ENCODE data around the gene LHX5. TPM values are rescaled to one million over a fixed set of nuclear protein-coding genes. Genes with fewer than 3 reads are reported as not detected.

Gene LHX5
- total RNA-seq, 4 donors from 2014 or later: not detected

GRCh38 chr12:113506867-113507266 is 35.2 kb upstream of the LHX5 start:
- H3K4me3 ChIP-seq (ENCODE audit: low read depth, poor library complexity, severe bottlenecking): no peak overlapping the region
- WGBS, 2 donors: 67 to 79% methylated on average over 2 of the region's 2 CpGs
- DNase-seq (ENCODE audit: low spot score in 2 of 2): no peak
- intact Hi-C loops (cut with DNase I; ENCODE audit: low total_unique reads): no loop called here
- no peak for TF ChIP-seq CTCF (IDR thresholded peaks at IDR 0.05)
- TF ChIP-seq POLR2A (IDR thresholded peaks at IDR 0.05): no peak

GRCh38 chr12:113505941-113506340 is 34.3 kb upstream of the LHX5 start:
- no peak overlapping the region for H3K4me3 ChIP-seq (ENCODE audit: low read depth, poor library complexity, severe bottlenecking)
- intact Hi-C loops (cut with DNase I; ENCODE audit: low total_unique reads): no loop called here
- no peak for TF ChIP-seq CTCF (IDR thresholded peaks at IDR 0.05)
- TF ChIP-seq POLR2A (IDR thresholded peaks at IDR 0.05): no peak
- no peak for DNase-seq (ENCODE audit: low spot score in 2 of 2)
- WGBS, 2 donors: 53 to 60% methylated on average over 7 of the region's 7 CpGs

DNA sequence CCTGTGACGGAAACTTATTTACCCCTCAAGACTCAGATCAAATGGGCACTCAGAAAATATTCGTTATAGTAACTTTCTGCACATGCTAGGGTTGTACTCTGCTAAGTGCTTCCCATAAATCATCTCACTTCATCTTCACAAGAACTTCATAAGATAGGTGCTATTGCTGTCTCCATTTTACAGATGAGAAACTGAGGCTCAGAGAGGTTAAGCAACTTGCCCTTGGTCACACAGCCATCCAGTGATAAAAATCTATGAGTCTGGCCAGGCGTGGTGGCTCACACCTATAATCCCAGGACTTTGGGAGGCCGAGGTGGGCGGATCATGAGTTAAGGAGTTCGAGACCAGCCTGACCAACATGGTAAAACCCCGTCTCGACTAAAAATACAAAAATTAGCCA is 33.2 kb upstream of the LHX5 start:
- no peak overlapping the region for H3K4me3 ChIP-seq (ENCODE audit: low read depth, poor library complexity, severe bottlenecking)
- DNase-seq (ENCODE audit: low spot score in 2 of 2): no peak
- TF ChIP-seq POLR2A (IDR thresholded peaks at IDR 0.05) (no peak), CTCF (IDR thresholded peaks at IDR 0.05) (no peak)
- WGBS, 2 donors: 82 to 84% methylated on average over 8 of the region's 8 CpGs
- intact Hi-C loops (cut with DNase I; ENCODE audit: low total_unique reads): no loop called here

DNA sequence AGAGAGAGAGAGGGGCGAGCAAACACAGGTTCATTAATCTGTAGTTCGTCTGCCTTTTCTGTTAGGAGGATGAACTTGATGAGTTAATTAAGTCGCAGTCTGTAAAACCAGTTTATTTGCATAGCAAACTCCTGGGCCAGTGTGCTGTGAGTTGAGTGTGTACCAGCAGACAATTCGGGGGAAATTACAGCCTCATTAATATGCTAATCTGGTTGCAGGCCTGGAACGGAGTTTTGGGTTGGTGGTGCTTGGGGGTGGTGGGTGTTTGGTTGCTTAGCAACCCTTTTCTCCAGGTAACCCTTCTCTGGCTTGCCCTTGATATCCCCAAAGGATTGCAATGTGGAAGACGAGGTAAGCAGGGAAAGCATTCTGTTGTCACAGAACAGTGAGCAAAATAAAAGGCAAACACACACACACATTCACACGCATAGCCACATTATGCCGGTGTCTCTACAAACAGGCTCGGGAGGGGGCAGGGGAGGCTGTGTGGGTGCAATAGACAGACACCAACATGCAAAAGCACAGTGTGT is 29.2 kb upstream of the LHX5 start:
- no peak for TF ChIP-seq CTCF (IDR thresholded peaks at IDR 0.05)
- no peak for TF ChIP-seq POLR2A (IDR thresholded peaks at IDR 0.05)
- intact Hi-C loops (cut with DNase I; ENCODE audit: low total_unique reads): no loop called here
- no peak for DNase-seq (ENCODE audit: low spot score in 2 of 2)
- H3K4me3 ChIP-seq (ENCODE audit: low read depth, poor library complexity, severe bottlenecking): no peak overlapping the region
- WGBS, 2 donors: 13 to 16% methylated on average over 9 of the region's 9 CpGs

DNA sequence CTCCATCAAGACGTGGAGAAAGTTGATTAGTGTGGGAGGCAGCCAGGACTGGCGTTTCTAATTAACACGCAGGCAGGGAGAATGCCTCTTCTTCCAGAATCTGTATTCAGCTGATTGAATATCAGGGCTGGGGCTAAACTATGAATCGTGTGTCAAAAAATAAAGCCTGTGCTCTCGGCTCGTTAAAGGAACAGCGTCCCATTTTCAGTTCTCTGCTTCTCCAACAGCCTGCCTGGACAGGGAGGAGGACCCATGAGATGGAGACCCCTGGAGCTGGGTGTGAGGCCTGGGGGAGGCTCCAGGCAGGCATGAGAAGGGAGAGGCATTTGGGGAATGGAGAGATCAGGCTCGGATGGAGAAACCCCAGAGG is 28.6 kb upstream of the LHX5 start:
- intact Hi-C loops (cut with DNase I; ENCODE audit: low total_unique reads): no loop called here
- H3K4me3 ChIP-seq (ENCODE audit: low read depth, poor library complexity, severe bottlenecking): no peak overlapping the region
- WGBS, 2 donors: 22 to 27% methylated on average over 8 of the region's 8 CpGs
- no peak for DNase-seq (ENCODE audit: low spot score in 2 of 2)
- no peak for TF ChIP-seq CTCF (IDR thresholded peaks at IDR 0.05)
- no peak for TF ChIP-seq POLR2A (IDR thresholded peaks at IDR 0.05)

DNA sequence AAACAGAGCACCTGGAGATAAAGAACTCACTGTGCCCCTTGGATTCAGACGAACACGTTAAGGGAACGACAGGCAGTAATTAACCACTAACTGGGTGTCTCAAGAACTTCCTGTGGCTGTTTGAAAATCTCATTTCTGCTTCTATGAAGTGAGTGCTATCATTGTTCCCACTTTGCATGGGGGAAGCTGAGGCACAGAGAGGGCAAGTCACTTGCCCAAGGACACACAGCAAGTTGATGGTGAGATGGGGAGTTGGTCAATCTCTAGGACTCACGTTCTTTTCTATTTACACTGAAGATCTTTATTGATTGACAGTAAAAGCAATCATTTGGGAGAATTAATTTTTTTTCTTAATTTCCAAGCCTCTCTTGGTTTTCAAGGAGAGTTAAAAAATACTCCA is 26.8 kb upstream of the LHX5 start:
- WGBS, 2 donors: 47 to 52% methylated on average over 4 of the region's 4 CpGs
- H3K4me3 ChIP-seq (ENCODE audit: low read depth, poor library complexity, severe bottlenecking): no peak overlapping the region
- DNase-seq (ENCODE audit: low spot score in 2 of 2): no peak
- intact Hi-C loops (cut with DNase I; ENCODE audit: low total_unique reads): no loop called here
- TF ChIP-seq CTCF (IDR thresholded peaks at IDR 0.05) (no peak), POLR2A (IDR thresholded peaks at IDR 0.05) (no peak)
